BLaER1 treated with 17β-estradiol and CSF1 and Interleukin-3, amounts not matched to agents 10 nM and 100 nM (cell line): ENCODE data around the gene AKR7A2.

Experiments
- H3K27ac ChIP-seq, 11 experiments: shearing (Covaris generic); formaldehyde crosslinking; 2 replicates each; pipeline ENCODE4 v1.8.1; 2022
- H3K27me3 ChIP-seq, 11 experiments: shearing (Covaris generic); formaldehyde crosslinking; 2 replicates each; pipeline ENCODE4 v1.8.1; 2022
- H3K36me3 ChIP-seq, 11 experiments: shearing (Covaris generic); formaldehyde crosslinking; 2 replicates each; pipeline ENCODE4 v1.8.1; 2022
- H3K4me1 ChIP-seq, 10 experiments: shearing (Covaris generic); formaldehyde crosslinking; 2 replicates each; pipeline ENCODE4 v1.8.1; 2022
- H3K4me2 ChIP-seq, 11 experiments: shearing (Covaris generic); formaldehyde crosslinking; 2 replicates each; pipeline ENCODE4 v1.8.1; 2022
- H3K4me3 ChIP-seq, 10 experiments: shearing (Covaris generic); formaldehyde crosslinking; 2 replicates each; pipeline ENCODE4 v1.8.1; 2022
- H3K9ac ChIP-seq, 11 experiments: shearing (Covaris generic); formaldehyde crosslinking; 2 replicates each; pipeline ENCODE4 v1.8.1; 2022
- H3K9me3 ChIP-seq, 11 experiments: shearing (Covaris generic); formaldehyde crosslinking; replicated peaks in 1 of 11; 2 replicates each; pipeline ENCODE4 v1.8.1; 2022
- H4K20me1 ChIP-seq, 11 experiments: shearing (Covaris generic); formaldehyde crosslinking; 2 replicates each; pipeline ENCODE4 v1.8.1; 2022
- Cebpa-rat ChIP-seq, 11 experiments: shearing (Covaris generic); IDR thresholded peaks; 2 replicates each; pipeline ENCODE4 v1.8.1; 2022

Gene AKR7A2

DNA sequence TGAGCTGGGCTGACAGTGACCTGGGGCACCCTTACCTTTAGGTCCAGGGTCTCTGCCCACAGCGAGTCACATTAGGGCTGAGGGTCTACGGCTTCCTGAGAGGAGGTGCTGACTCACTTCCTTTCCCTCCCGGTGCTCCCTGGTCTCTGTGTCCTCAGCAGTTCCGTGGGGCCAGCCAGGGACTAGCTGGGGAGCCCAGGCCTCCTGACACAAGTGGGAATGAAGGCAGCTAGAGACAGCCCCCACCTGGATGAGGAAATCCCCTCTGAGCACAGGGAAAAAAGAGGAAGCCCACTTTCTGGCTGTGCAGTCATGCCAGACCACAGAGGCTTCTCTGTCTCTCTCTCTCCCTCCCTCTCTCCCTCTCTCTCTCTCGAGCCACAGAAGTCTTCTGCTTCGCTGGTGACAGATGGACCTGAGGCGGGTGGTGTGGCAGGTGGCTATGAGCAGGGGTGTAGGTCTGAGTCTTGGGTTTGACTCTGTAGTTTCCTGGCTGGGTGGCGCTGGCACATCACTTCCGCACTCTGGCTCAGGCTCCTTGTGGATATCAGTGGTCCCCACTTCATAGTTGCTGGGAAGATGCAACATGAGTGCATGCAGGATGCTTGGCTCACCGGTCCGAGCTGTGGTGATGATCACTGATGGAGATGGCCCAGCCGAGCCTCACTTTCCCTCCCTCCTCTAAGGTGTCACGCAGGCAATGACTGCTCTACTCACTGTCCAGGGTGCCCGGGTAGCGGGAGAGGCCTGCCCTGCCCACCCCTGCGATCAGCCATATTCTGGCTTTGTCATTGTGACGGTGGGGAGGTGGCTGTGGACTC lies 3.6 kb upstream of the AKR7A2 start:
- Histone ChIP-seq H3K27ac (peak overlapping the region in 10 of 11 experiments; percentile 20 to 83 (median 70); a peak in 20 of 22 replicates), H3K27me3 (no peaks in the 10 kb centered on the region), H3K4me2 (peak overlapping the region; percentile 91 to 100 (median 99)), H3K9ac (peak overlapping the region; percentile 24 to 61 (median 40); a peak in 15 of 22 replicates), H3K4me1 (peaks cover 78 to 94% (median 93%) of the 10 kb centered on the region in 10 experiments), H3K9me3 (no peaks in the 10 kb centered on the region), H3K36me3 (peaks cover 0 to 29% (median 9%) of the 10 kb centered on the region in 11 experiments; a peak in 14 of 22 replicates), H4K20me1 (peaks cover 6 to 76% (median 34%) of the 10 kb centered on the region in 11 experiments; a peak in 16 of 22 replicates), H3K4me3 (peak overlapping the region in 8 of 10 experiments; percentile 5 to 45 (median 18); a peak in 11 of 20 replicates)
- TF ChIP-seq Cebpa-rat (IDR thresholded peaks at IDR 0.05): peak in 1 of 11 experiments; percentile 18; a peak in 2 of 22 replicates

DNA sequence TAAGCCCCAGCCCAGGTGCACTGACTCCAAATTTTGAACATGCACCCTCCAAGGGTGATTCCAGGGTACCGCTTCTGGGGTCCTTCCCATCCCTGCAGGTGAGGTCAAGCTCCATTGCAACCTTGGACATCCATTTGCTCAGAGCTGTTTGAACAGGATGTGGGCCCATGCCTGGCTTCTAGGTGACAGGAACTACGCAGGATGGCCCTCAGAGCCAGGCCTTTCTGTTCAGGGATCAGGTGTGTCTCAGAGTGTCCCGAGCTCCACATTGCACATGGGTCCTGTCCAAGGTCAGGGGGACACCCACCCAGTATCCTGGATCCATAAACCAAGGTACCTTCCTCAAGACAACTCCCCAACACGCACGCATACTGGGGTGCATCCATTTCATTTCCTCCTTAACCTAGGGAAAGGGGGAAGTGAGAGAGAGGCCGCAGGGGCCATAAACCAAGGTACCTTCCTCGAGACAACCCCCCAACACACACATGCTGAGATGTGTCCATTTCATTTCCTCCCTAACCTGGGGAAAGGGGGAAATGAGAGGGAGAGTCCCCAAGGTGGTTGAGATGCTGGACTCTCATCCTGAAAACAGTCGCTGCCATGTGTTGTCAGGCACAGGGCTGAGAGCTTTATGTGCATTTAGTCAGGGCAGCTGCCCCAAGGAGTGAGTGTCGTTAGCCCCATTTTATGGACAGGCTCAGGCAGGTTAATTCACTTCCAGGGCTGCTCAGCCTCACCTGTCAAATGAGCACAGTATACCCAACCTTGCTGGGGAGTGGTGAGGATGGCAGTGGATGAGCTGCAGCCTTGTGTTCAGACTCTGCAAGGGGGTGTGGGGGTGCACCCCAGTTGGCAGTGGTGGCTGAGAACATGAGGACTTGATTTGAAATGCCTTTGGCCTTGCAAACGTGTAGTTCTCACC lies 2.3 kb upstream of the AKR7A2 start:
- Histone ChIP-seq H4K20me1 (peaks cover 10 to 73% (median 38%) of the 10 kb centered on the region in 11 experiments; a peak in 16 of 22 replicates), H3K27ac (peak overlapping the region in 6 of 11 experiments; percentile 56 to 83 (median 74); a peak in 10 of 22 replicates), H3K4me2 (peak overlapping the region; percentile 91 to 100 (median 99)), H3K9ac (0 out of 22 replicates have a peak overlapping the region, but pooled peaks of 2 of the 11 experiments have one; percentile 6 to 10), H3K36me3 (peaks cover 0 to 21% (median 9%) of the 10 kb centered on the region in 11 experiments; a peak in 14 of 22 replicates), H3K9me3 (no peaks in the 10 kb centered on the region), H3K4me3 (peak overlapping the region in 4 of 10 experiments; percentile 0 to 95 (median 82); a peak in 2 of 20 replicates), H3K27me3 (no peaks in the 10 kb centered on the region), H3K4me1 (peaks cover 78 to 90% (median 84%) of the 10 kb centered on the region in 10 experiments)
- no peak for TF ChIP-seq Cebpa-rat (IDR thresholded peaks at IDR 0.05)

DNA sequence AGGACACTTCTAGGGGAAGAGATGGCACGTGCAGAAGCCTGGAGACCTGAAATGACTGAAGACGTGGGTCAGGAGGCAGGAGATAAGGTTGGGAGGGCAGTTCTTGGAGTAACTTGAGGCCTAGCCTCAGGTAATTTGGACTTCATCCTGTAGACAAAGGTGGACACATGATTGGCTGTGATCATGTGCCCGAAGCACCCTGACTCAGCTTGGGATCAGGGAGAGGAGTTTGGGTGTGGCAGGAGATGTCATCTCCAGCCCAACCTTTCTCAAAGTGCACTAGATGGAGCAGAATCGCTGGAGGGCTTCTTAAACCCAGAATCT lies 1.7 kb upstream of the AKR7A2 start:
- H3K27me3 ChIP-seq: no peaks in the 10 kb centered on the region
- peak overlapping the region in 3 of 11 experiments; percentile 83 to 96 (median 93); a peak in 4 of 22 replicates for H3K27ac ChIP-seq
- H3K4me3 ChIP-seq: peak overlapping the region in 8 of 10 experiments; percentile 76 to 95 (median 88); a peak in 11 of 20 replicates
- H3K9me3 ChIP-seq: no peaks in the 10 kb centered on the region
- H3K4me1 ChIP-seq: peaks cover 72 to 84% (median 78%) of the 10 kb centered on the region in 10 experiments
- peaks cover 10 to 67% (median 44%) of the 10 kb centered on the region in 11 experiments; a peak in 16 of 22 replicates for H4K20me1 ChIP-seq
- TF ChIP-seq Cebpa-rat (IDR thresholded peaks at IDR 0.05): no peak
- H3K9ac ChIP-seq: peak overlapping the region in 4 of 11 experiments; percentile 92 to 96 (median 94); a peak in 4 of 22 replicates
- H3K36me3 ChIP-seq: peaks cover 3 to 24% (median 11%) of the 10 kb centered on the region in 11 experiments; a peak in 20 of 22 replicates
- peak overlapping the region; percentile 91 to 100 (median 99) for H3K4me2 ChIP-seq

DNA sequence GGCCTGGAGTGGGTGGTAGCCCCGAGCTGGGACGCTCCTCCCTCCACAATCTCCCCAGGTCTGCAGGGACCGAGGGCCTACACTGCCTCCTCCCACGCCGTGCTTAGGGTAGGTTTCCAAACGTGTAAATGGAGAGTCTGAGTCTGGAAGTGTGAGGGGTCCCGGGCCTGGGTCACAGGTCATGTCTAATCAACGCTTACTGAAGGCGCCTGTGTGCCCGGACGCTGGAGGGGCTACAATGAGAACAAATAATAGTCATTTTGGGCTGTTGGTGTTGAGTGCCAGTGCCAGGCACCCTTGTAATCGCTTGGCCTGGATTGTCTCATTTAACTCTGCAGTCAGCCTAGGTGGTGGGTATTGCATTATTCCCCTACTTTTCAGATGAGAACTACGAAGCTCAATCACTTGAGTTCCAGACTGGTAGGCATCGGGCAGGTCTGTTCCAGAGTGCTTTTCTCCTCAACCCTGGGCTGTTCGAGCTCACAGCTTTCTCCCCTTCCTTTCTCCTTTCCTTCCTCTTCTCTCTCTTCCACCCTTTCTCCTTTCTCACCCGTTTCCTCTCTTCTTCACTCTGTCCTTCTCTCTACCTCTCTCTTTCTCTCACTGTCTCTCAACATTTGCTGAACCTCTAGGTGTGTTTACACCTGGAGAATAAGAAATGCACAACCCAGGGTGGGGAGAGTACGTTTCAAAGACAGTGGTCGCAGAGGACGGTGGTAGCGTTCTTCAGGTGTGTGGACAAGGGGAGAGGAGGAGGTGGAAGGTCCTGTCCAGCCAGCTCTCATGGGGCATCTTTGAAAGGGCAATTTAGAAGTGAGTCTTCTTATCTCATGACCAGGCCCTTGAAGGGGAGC lies 1.1 kb upstream of the AKR7A2 start:
- H3K36me3 ChIP-seq: peaks cover 9 to 26% (median 11%) of the 10 kb centered on the region in 11 experiments
- H3K4me3 ChIP-seq: peak overlapping the region; percentile 76 to 95 (median 88)
- TF ChIP-seq Cebpa-rat (IDR thresholded peaks at IDR 0.05): no peak
- H3K4me1 ChIP-seq: peaks cover 66 to 78% (median 72%) of the 10 kb centered on the region in 10 experiments
- no peaks in the 10 kb centered on the region for H3K27me3 ChIP-seq
- H3K9me3 ChIP-seq: no peaks in the 10 kb centered on the region
- H3K4me2 ChIP-seq: peak overlapping the region; percentile 91 to 100 (median 99)
- peak overlapping the region; percentile 83 to 96 (median 90) for H3K27ac ChIP-seq
- peak overlapping the region; percentile 83 to 96 (median 92) for H3K9ac ChIP-seq
- H4K20me1 ChIP-seq: peaks cover 10 to 61% (median 44%) of the 10 kb centered on the region in 11 experiments; a peak in 16 of 22 replicates

DNA sequence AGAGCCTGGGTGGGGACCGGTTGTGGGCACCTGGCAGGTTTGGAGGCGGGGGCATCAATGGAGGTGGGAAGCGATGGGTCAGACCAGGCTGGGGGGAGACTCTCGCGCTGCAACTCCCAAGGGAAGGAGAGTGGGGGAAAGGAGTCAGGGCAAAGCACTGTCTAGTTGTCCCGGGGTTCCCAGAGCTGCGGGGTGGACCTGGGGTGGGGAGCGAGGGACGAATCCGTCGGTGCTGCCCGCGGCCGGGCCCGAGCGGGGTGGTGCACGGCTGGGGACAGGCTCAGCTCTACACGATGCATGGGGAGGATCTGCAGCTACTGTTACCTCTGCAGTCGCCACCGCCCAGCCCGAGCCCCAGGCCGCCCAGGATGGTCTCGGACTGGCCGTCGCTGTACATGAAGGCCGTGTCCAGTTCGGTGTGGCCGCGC lies 427 bp downstream of the AKR7A2 start:
- no peak for TF ChIP-seq Cebpa-rat (IDR thresholded peaks at IDR 0.05)

DNA sequence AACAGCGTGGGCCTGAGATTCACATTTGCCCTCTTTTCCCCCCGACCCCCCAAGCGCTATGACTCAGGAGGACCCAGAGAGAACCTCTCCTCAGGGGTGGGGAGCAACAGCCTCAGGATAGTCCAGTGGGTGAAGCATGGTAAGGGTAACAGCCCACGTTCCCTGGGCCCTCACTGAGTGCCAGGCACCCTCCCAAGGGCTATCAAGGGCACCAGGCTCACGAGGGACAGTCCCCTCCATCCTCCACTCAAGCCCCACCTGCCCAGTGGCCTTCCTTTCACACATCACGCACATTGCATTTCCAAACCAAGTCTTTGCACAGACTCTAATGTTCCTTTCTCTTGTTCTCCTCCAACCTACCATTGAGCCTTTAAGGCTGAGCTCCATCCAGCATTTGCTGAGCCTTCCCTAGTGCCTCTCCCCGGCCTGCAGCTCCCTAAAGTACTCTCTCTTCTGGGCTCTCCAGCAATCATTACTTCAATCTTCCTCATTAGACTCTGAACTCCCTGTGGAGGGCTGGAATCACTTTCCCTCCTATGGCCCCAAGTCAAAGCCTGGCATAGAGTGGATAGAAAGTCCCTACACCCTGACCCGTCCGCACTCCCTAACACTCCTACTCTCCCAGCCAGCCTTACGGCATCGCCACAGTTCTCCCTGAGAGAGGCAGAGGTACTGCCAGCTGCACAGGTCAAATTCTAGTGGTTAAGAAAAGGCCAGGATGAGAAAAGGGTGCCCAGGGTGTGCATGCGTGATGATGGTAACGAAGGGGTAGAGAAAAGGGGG lies 1.0 kb downstream of the AKR7A2 start:
- Histone ChIP-seq H3K27me3 (no peaks in the 10 kb centered on the region), H3K4me1 (peaks cover 45 to 57% (median 51%) of the 10 kb centered on the region in 10 experiments)

More for the DNA sequence above, 427 bp downstream of the AKR7A2 start:
- H3K4me2 ChIP-seq: peak overlapping the region; percentile 91 to 100 (median 99)
- H3K36me3 ChIP-seq: peaks cover 22 to 31% (median 24%) of the 10 kb centered on the region in 11 experiments
- H3K4me3 ChIP-seq: peak overlapping the region; percentile 76 to 95 (median 88)
- peak overlapping the region; percentile 31 to 96 (median 90); a peak in 21 of 22 replicates for H3K27ac ChIP-seq
- no peaks in the 10 kb centered on the region for H3K27me3 ChIP-seq
- no peaks in the 10 kb centered on the region for H3K9me3 ChIP-seq
- H3K4me1 ChIP-seq: peaks cover 51 to 63% (median 57%) of the 10 kb centered on the region in 10 experiments
- H3K9ac ChIP-seq: peak overlapping the region; percentile 83 to 96 (median 92)
- peaks cover 9 to 50% (median 33%) of the 10 kb centered on the region in 11 experiments; a peak in 15 of 22 replicates for H4K20me1 ChIP-seq

DNA sequence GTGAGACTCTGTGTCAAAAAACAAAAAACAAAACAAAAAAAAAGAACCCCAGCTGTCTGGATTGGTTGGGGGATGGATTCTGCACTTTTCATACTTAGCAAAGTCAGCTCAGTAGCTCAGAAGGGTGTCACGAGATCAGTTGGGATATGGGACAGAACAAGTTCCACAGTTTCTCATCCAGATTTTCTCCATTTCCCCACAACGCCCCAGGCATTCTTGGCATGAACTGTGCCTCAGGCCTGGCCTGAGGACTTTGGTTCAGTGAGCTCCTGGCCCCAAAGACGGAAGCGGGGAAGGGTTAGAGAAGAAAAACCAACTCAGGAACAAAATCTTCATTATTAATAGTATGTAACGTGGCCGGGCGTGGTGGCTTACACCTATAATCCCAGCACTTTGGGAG lies 1.9 kb downstream of the AKR7A2 start:
- TF ChIP-seq Cebpa-rat (IDR thresholded peaks at IDR 0.05): no peak
- Histone ChIP-seq H3K4me2 (peak overlapping the region in 9 of 11 experiments; percentile 95 to 100 (median 99); a peak in 10 of 22 replicates), H3K4me1 (peaks cover 37 to 49% (median 42%) of the 10 kb centered on the region in 10 experiments), H3K27ac (no peak overlapping the region), H3K4me3 (no peak overlapping the region), H4K20me1 (peaks cover 0 to 37% (median 20%) of the 10 kb centered on the region in 11 experiments; a peak in 13 of 22 replicates), H3K9me3 (no peaks in the 10 kb centered on the region), H3K27me3 (no peaks in the 10 kb centered on the region), H3K36me3 (peaks cover 36 to 46% (median 38%) of the 10 kb centered on the region in 11 experiments), H3K9ac (peak overlapping the region in 1 of 11 experiments; percentile 94; a peak in 1 of 22 replicates)

More for the DNA sequence above, 1.0 kb downstream of the AKR7A2 start:
- no peak for TF ChIP-seq Cebpa-rat (IDR thresholded peaks at IDR 0.05)
- Histone ChIP-seq H3K4me2 (peak overlapping the region; percentile 91 to 100 (median 99)), H3K9ac (peak overlapping the region; percentile 83 to 96 (median 92)), H4K20me1 (peaks cover 3 to 44% (median 27%) of the 10 kb centered on the region in 11 experiments; a peak in 15 of 22 replicates), H3K27ac (peak overlapping the region in 9 of 11 experiments; percentile 83 to 96 (median 90); a peak in 13 of 22 replicates), H3K4me3 (peak overlapping the region; percentile 76 to 95 (median 88)), H3K36me3 (peaks cover 27 to 37% (median 30%) of the 10 kb centered on the region in 11 experiments), H3K9me3 (no peaks in the 10 kb centered on the region)
